Measurements from ENCODE around the gene HDAC2.

DNA sequence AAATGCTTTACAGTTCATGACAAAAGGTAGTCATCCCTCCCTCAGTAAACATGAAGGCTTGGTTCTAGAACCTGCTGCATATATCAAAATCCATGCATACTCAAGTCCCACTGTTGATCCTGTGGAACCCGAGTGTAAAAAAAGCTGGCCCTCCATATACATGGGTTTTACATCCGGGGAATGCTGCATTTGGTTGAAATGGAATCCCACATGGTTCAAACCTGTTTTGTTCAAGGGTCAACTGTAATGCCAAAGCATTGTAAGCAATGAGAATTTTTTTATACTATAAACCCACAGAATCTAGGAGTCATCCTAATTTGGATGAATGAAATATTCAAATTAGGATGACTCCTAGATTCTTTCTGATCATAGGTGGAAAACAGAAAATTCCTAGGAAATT lies 5.9 kb upstream of the HDAC2 start:
- TF ChIP-seq, protein P1, sequence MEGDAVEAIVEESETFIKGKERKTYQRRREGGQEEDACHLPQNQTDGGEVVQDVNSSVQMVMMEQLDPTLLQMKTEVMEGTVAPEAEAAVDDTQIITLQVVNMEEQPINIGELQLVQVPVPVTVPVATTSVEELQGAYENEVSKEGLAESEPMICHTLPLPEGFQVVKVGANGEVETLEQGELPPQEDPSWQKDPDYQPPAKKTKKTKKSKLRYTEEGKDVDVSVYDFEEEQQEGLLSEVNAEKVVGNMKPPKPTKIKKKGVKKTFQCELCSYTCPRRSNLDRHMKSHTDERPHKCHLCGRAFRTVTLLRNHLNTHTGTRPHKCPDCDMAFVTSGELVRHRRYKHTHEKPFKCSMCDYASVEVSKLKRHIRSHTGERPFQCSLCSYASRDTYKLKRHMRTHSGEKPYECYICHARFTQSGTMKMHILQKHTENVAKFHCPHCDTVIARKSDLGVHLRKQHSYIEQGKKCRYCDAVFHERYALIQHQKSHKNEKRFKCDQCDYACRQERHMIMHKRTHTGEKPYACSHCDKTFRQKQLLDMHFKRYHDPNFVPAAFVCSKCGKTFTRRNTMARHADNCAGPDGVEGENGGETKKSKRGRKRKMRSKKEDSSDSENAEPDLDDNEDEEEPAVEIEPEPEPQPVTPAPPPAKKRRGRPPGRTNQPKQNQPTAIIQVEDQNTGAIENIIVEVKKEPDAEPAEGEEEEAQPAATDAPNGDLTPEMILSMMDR (IDR thresholded peaks at IDR 0.05; ENCODE audit: poor library complexity, severe bottlenecking), result no peak
- no peak for TF ChIP-seq MXI1 (conservative IDR thresholded peaks at IDR 0.05; ENCODE audit: poor library complexity, severe bottlenecking)
